Chondrocyte (in vitro differentiated cells): Measurements from ENCODE around the gene CCDC90B. TPM values are rescaled to one million over a fixed set of nuclear protein-coding genes. Genes with fewer than 3 reads are reported as not detected.

Experiments used
- DNase-seq: peaks from one replicate; pipeline ENCODE4 v3.0.0; 2021; ENCODE audit warnings: mixed read lengths, low spot score
- H3K27ac Mint-ChIP-seq: one replicate; pipeline ENCODE4 v1.8.0; 2021; ENCODE audit warnings: mild to moderate bottlenecking, moderate library complexity, mixed read lengths; ENCODE audit not compliant: unreplicated experiment
- H3K27me3 Mint-ChIP-seq: 2 replicates; pipeline ENCODE4 v1.8.0; 2021; ENCODE audit warnings: low read depth, mixed read lengths
- H3K36me3 Mint-ChIP-seq: 2 replicates; pipeline ENCODE4 v1.8.0; 2021; ENCODE audit warnings: low read depth, mixed read lengths
- H3K4me1 Mint-ChIP-seq: 2 replicates; pipeline ENCODE4 v1.8.0; 2021; ENCODE audit warnings: low read depth, mild to moderate bottlenecking, mixed read lengths
- H3K4me3 Mint-ChIP-seq: one replicate; pipeline ENCODE4 v1.8.0; 2021; ENCODE audit warnings: mild to moderate bottlenecking, moderate library complexity, mixed read lengths; ENCODE audit not compliant: unreplicated experiment
- H3K9me3 Mint-ChIP-seq: 2 replicates; pipeline ENCODE4 v1.8.0; 2021; ENCODE audit warnings: low read depth, mixed read lengths
- long read RNA-seq: library from polyadenylated mRNA; stranded (forward); transcript quantifications from one replicate; pipeline ENCODE4 v2.0.0, GENCODE V29; 2021
- total RNA-seq: library from RNA; stranded (reverse); gene quantifications from 3 replicates; pipeline ENCODE4 v1.2.1, GENCODE V29; 2021
- TF ChIP-seq, protein P1 (sequence below): fragments of 200-600 bp; sonication (generic); IDR thresholded peaks from 2 replicates; pipeline ENCODE4 v1.5.0; 2021; ENCODE audit warnings: antibody characterized with exemption, mild to moderate bottlenecking, moderate library complexity

Gene CCDC90B, protein sequence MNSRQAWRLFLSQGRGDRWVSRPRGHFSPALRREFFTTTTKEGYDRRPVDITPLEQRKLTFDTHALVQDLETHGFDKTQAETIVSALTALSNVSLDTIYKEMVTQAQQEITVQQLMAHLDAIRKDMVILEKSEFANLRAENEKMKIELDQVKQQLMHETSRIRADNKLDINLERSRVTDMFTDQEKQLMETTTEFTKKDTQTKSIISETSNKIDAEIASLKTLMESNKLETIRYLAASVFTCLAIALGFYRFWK
- 37.7 to 55.3 TPM (median 38.7 TPM) in 3 replicates for total RNA-seq
- long read RNA-seq, full-length matches to known transcripts: 59 of 78 reads
- long read RNA-seq, partial matches to known transcripts: 9 of 78 reads
- long read RNA-seq, other reads (novel, unspliced or antisense): 10 of 78 reads

DNA sequence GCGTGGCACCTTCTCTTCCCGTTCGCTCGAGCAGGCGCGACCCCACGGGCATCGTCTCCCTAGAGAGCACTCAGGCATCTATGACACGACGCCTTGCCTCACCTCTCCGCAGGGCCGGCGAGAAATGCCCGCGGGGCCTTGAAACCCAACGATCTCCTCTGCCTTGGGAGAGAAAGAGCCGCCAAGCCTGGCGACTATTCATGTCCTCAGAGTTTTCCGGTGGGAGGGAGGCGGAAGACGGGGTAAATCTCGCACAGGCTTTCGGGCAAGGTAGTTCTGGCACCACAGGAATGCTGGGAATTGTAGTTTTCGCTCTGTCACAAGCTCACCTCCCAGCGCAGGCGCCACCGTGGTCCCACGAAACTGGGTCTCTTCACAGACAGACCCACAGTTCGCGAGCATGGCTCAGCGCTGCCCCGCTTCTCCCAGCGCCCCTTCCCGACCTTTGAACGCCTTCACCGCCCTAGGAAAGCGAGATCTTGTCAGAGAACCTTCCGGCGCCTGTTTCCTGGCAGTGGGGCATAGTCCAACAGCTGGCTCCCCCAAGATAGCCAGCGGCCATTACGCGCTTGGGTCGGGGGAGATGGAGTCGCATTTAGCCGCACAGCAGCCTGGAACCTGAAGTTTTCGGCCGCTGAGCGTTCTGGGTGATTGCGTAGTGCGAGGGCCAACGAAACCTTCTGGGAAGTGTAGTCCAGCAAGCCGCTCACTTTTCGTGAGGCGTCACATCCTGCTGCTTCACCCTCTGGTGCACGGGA, at the start of gene CCDC90B:
Gene CCDC90B (minus strand): TSS at position 597 of the 758 bp plus-strand sequence. CDS start 395 bp downstream, at position 202.
- Mint-ChIP-seq H3K9me3 (no peaks in the 10 kb centered on the region), H3K27ac (peak within 1 kb of the TSS; percentile 99), H3K36me3 (no peaks in the 10 kb centered on the region), H3K4me3 (peak within 1 kb of the TSS; percentile 91), H3K27me3 (no peaks in the 10 kb centered on the region), H3K4me1 (peaks cover 36% of the 10 kb centered on the region)
- TF ChIP-seq, protein P1, sequence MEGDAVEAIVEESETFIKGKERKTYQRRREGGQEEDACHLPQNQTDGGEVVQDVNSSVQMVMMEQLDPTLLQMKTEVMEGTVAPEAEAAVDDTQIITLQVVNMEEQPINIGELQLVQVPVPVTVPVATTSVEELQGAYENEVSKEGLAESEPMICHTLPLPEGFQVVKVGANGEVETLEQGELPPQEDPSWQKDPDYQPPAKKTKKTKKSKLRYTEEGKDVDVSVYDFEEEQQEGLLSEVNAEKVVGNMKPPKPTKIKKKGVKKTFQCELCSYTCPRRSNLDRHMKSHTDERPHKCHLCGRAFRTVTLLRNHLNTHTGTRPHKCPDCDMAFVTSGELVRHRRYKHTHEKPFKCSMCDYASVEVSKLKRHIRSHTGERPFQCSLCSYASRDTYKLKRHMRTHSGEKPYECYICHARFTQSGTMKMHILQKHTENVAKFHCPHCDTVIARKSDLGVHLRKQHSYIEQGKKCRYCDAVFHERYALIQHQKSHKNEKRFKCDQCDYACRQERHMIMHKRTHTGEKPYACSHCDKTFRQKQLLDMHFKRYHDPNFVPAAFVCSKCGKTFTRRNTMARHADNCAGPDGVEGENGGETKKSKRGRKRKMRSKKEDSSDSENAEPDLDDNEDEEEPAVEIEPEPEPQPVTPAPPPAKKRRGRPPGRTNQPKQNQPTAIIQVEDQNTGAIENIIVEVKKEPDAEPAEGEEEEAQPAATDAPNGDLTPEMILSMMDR: no peak
- peak; percentile 96 for DNase-seq

DNA sequence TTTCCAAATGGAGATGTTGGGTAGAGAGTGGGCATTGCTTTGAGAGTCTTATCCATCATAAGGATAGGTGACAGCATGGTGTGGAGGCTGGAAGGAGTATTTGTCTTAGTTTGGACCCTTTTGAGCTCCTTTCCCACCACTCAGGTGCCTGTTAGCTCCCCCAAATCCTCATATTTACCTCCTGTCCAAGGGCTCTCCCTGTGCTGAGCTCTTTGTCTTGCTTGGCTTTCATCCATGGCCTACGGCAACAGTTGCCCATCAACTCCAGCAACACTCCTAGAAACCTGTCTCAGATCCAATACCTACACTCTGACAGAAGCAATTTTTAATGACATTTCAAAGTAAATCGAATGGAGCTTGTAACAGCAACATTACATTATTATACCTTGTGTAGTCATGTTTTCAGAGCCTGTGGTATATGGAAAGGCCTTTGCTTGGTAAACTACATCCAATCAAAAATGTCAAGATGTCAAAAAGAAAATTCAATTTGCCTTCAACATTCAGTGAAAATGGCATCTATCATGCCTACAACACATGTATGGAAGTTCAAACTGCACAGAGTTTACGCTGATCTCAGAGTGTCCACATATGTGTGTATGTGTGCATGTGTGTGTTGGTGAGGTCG, 49.4 kb upstream of the CCDC90B start:
- Mint-ChIP-seq H3K27ac (no peak overlapping the region), H3K4me1 (no peaks in the 10 kb centered on the region), H3K36me3 (no peaks in the 10 kb centered on the region), H3K4me3 (no peak overlapping the region), H3K9me3 (no peaks in the 10 kb centered on the region), H3K27me3 (peaks cover 21% of the 10 kb centered on the region)
- TF ChIP-seq, protein P1: no peak
- DNase-seq: no peak

DNA sequence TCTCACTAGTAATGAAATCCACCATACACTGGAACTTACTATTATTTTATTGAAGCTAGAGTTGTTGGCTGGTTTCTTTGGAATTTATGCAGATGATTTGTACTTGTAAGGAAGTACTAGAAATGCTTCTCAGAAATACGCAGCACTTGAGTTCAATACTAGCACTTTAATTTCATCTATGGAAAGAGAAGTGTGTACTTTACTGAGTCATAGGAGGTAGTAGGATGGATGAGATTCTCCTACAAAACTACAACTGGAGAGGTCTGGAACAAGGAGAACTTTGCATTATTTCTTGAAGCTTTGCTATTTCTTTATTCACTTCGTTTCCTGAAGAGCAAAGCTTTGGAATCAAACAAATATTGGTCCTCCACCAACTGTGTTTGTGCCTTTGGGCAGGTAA, 44.1 kb upstream of the CCDC90B start:
- TF ChIP-seq, protein P1: no peak
- Mint-ChIP-seq H3K27ac (no peak overlapping the region), H3K9me3 (no peaks in the 10 kb centered on the region), H3K27me3 (peaks cover 8% of the 10 kb centered on the region), H3K4me3 (no peak overlapping the region), H3K4me1 (no peaks in the 10 kb centered on the region), H3K36me3 (no peaks in the 10 kb centered on the region)
- DNase-seq: no peak

DNA sequence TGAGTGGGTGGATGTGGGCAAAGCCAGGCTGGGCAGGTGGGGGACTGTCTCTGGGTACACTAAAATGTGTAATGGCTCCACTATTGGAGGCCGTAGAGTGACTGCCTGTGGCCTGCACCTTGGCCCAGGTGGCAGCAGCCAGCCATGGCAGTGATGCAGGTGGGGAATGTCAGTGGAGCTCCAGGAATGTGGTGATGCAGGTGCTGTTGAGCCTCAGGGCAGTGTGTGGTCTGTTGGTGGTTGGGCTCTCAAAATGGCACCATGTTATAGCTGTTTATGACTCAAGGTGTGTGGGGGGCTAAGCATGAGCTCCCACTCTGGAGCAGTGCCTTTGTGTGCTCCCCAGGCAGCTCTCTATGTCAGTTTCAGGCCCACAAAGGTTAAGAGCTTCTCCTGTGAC, 40.2 kb upstream of the CCDC90B start:
- no peak overlapping the region for H3K27ac Mint-ChIP-seq
- no peaks in the 10 kb centered on the region for H3K4me1 Mint-ChIP-seq
- H3K4me3 Mint-ChIP-seq: no peak overlapping the region
- no peaks in the 10 kb centered on the region for H3K36me3 Mint-ChIP-seq
- no peak for DNase-seq
- peaks cover 4% of the 10 kb centered on the region for H3K9me3 Mint-ChIP-seq
- TF ChIP-seq, protein P1: no peak
- H3K27me3 Mint-ChIP-seq: peaks cover 41% of the 10 kb centered on the region

DNA sequence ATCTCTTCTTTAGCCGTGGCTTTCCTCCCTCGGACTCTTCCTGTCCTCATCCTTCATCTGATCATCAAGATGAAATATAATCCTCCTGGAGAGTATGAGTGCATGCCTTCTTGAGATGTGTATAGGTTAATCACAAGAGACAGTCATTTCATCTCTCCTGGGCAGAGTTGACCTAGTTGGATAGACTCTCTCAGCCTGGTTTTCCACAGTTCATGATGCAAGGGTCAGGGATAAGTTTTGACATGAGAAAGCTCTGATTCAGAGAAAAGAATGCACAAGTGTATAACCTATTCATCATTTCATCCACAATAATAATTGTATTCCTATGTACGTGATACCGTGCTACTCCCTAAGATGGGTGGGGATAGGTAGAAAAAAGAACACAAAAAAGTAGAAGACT, 33.2 kb upstream of the CCDC90B start:
- Mint-ChIP-seq H3K4me1 (no peaks in the 10 kb centered on the region), H3K27ac (no peak overlapping the region), H3K4me3 (no peak overlapping the region), H3K27me3 (peaks cover 35% of the 10 kb centered on the region), H3K9me3 (peaks cover 4% of the 10 kb centered on the region), H3K36me3 (no peaks in the 10 kb centered on the region)
- TF ChIP-seq, protein P1: no peak
- DNase-seq: no peak
